KMS-11 (cell line): ENCODE results near the gene IMMP2L.

Experiments used
- H2AFZ ChIP-seq: fragments of 200-600 bp; sonication (generic); 2 replicates; pipeline ENCODE4 v1.6.1; 2016; ENCODE audit warnings: antibody characterized with exemption, mixed run types, low read depth
- H3K27ac ChIP-seq: fragments of 200-600 bp; sonication (generic); 2 replicates; pipeline ENCODE4 v1.6.1; 2016; ENCODE audit warnings: mild to moderate bottlenecking, mixed run types
- H3K27me3 ChIP-seq: fragments of 200-600 bp; sonication (generic); 2 replicates; pipeline ENCODE4 v1.6.1; 2017; ENCODE audit warnings: mild to moderate bottlenecking, low read depth, mixed run types, moderate library complexity; ENCODE audit not compliant: insufficient read depth
- H3K36me3 ChIP-seq: fragments of 200-600 bp; sonication (generic); 2 replicates; pipeline ENCODE4 v1.6.1; 2017; ENCODE audit warnings: mild to moderate bottlenecking, mixed run types; ENCODE audit not compliant: insufficient read depth
- H3K4me1 ChIP-seq: fragments of 200-600 bp; sonication (generic); 2 replicates; pipeline ENCODE4 v1.6.1; 2016; ENCODE audit warnings: mild to moderate bottlenecking, low read depth, mixed run types; ENCODE audit not compliant: poor library complexity, severe bottlenecking
- H3K4me2 ChIP-seq: fragments of 200-600 bp; sonication (generic); 2 replicates; pipeline ENCODE4 v1.7.0; 2016; ENCODE audit warnings: mild to moderate bottlenecking, mixed run types
- H3K4me3 ChIP-seq: fragments of 200-600 bp; sonication (generic); IDR thresholded peaks from 2 replicates; pipeline ENCODE4 v1.6.1; 2017; ENCODE audit warnings: low read depth, low read length, mixed read lengths; ENCODE audit not compliant: insufficient read depth
- H3K79me2 ChIP-seq: fragments of 200-600 bp; sonication (generic); 2 replicates; pipeline ENCODE4 v1.6.1; 2016; ENCODE audit warnings: low read depth, mixed run types; ENCODE audit not compliant: insufficient read depth
- H3K9ac ChIP-seq: fragments of 200-600 bp; sonication (generic); 2 replicates; pipeline ENCODE4 v1.6.1; 2016; ENCODE audit warnings: mild to moderate bottlenecking, mixed run types
- H4K20me1 ChIP-seq: fragments of 200-600 bp; sonication (generic); 2 replicates; pipeline ENCODE4 v1.6.1; 2016; ENCODE audit warnings: mild to moderate bottlenecking, mixed run types; ENCODE audit not compliant: insufficient read depth
- TF ChIP-seq, protein P1 (sequence below): fragments of 200-600 bp; sonication (generic); conservative IDR thresholded peaks from 2 replicates; pipeline ENCODE4 v1.6.1; 2017; ENCODE audit warnings: low read depth, mild to moderate bottlenecking, antibody characterized with exemption, low read length, moderate library complexity, mixed read lengths

IMMP2L gene

DNA sequence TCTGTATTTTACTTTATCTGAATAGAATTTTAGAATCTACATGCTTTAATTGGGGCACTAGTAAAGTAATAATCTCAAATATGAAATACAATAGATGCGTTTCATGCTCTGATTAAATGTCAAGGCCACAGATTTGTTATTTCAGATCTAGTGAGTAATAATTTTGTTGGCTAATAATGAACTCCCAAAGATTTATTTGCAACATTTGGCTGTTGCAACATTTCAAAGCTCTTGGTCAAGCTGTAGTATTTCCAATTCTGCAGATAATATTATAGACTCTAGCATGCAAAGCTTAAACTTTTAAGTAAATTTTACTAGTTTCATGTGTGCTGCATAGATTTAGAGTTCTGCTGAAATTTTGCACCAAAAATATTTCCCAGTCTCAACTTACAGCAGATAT is 454.7 kb downstream of the IMMP2L start:
- TF ChIP-seq, protein P1, sequence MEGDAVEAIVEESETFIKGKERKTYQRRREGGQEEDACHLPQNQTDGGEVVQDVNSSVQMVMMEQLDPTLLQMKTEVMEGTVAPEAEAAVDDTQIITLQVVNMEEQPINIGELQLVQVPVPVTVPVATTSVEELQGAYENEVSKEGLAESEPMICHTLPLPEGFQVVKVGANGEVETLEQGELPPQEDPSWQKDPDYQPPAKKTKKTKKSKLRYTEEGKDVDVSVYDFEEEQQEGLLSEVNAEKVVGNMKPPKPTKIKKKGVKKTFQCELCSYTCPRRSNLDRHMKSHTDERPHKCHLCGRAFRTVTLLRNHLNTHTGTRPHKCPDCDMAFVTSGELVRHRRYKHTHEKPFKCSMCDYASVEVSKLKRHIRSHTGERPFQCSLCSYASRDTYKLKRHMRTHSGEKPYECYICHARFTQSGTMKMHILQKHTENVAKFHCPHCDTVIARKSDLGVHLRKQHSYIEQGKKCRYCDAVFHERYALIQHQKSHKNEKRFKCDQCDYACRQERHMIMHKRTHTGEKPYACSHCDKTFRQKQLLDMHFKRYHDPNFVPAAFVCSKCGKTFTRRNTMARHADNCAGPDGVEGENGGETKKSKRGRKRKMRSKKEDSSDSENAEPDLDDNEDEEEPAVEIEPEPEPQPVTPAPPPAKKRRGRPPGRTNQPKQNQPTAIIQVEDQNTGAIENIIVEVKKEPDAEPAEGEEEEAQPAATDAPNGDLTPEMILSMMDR = no peak
- H3K79me2 ChIP-seq = no peaks in the 10 kb centered on the region
- H3K4me1 ChIP-seq = no peaks in the 10 kb centered on the region
- no peaks in the 10 kb centered on the region for H3K27me3 ChIP-seq
- no peak overlapping the region for H3K27ac ChIP-seq
- no peak overlapping the region for H3K4me2 ChIP-seq
- H3K9ac ChIP-seq = no peak overlapping the region
- H2AFZ ChIP-seq = no peak overlapping the region
- no peaks in the 10 kb centered on the region for H4K20me1 ChIP-seq
- no peaks in the 10 kb centered on the region for H3K36me3 ChIP-seq
- H3K4me3 ChIP-seq = no peak overlapping the region

DNA sequence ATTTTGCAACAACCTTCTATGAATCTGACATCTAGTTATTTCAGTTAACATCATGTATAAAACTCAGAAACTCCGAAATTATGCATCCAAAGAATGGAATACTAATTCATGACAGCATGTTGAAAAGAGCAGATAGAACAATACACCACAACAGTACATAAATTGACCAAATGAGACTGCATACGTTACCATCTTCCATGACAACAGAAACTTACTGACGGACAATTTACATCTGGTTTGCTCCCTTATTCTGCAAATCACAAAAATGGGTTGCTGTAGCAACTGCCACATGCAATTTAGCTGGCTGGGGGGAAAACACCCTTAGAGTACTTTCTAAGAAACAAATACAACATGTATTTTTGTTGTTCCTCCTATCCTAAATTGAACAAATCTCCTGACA is 457.0 kb downstream of the IMMP2L start:
- no peak overlapping the region for H3K4me2 ChIP-seq
- H2AFZ ChIP-seq = no peak overlapping the region
- no peak overlapping the region for H3K4me3 ChIP-seq
- H3K27me3 ChIP-seq = no peaks in the 10 kb centered on the region
- TF ChIP-seq, protein P1 = no peak
- no peaks in the 10 kb centered on the region for H4K20me1 ChIP-seq
- no peaks in the 10 kb centered on the region for H3K4me1 ChIP-seq
- H3K9ac ChIP-seq = no peak overlapping the region
- H3K36me3 ChIP-seq = no peaks in the 10 kb centered on the region
- no peaks in the 10 kb centered on the region for H3K79me2 ChIP-seq
- H3K27ac ChIP-seq = no peak overlapping the region

DNA sequence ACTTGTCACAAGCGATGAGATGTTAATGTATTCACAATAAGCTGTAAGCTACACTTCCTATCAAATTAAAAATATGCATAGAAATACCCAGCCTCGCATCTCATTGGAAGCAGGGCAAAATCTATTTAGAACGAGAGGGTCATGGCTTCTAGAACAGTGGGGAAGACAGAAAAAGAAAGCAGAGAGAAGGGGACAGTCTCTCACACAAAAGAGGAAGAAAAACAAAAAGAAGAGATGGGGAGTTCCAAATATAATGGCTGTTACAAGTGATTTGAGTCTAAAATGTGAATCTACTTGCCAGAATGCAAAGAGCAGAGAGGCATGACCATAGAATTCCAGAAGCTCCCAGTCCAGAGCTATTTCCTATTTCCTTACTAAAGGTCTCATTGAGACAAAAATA is 457.6 kb downstream of the IMMP2L start:
- Histone ChIP-seq H3K4me1 (no peaks in the 10 kb centered on the region), H3K4me3 (no peak overlapping the region), H3K9ac (no peak overlapping the region), H2AFZ (no peak overlapping the region), H4K20me1 (no peaks in the 10 kb centered on the region), H3K79me2 (no peaks in the 10 kb centered on the region), H3K36me3 (no peaks in the 10 kb centered on the region), H3K27me3 (no peaks in the 10 kb centered on the region), H3K27ac (no peak overlapping the region), H3K4me2 (no peak overlapping the region)
- TF ChIP-seq, protein P1 = no peak

DNA sequence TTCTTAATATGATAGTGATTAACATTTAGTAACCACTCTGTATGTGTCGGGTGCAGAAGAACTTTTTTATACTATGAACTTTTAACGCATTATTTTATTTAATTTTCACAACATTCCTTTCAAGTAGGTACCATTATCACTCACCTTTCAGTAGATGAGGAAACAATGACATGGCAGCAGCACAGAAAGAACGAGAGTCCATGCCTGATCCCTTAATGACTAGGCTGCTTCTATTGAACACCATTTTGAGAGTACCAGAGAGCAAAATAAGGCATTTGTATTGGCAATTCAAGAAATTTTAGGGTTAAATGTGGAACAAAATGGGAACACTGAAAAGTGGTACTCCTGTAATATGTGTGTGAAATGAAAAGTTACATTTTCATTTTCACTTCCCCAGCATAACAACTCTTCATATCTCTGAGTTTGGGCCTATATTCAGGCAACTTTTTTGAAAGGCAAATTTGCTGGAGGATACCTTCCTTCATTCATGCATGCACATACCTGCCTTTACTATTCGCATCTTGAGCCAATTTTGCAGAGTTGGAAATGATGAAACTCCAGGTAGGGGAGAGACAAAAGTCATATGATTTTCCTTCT is 458.5 kb downstream of the IMMP2L start:
- Histone ChIP-seq H3K27ac (no peak overlapping the region), H4K20me1 (no peaks in the 10 kb centered on the region), H3K36me3 (no peaks in the 10 kb centered on the region), H3K4me1 (no peaks in the 10 kb centered on the region), H3K9ac (no peak overlapping the region), H3K4me3 (no peak overlapping the region), H3K4me2 (no peak overlapping the region), H2AFZ (no peak overlapping the region), H3K27me3 (no peaks in the 10 kb centered on the region), H3K79me2 (no peaks in the 10 kb centered on the region)
- TF ChIP-seq, protein P1 = no peak
